Activated CD8-positive, alpha-beta memory T cell treated with anti-CD3 and anti-CD28 coated beads for 36 hours (primary cell): ENCODE data around the gene MYO15B. TPM values are rescaled to one million over a fixed set of nuclear protein-coding genes. Genes with fewer than 3 reads are reported as not detected.

ENCODE experiments used
- CTCF ChIA-PET: fragments of 350-600 bp; sonication (Branson Sonifier 250); formaldehyde crosslinking; loops from one replicate; lab custom pipeline; 2021; ENCODE audit warnings: antibody characterized with exemption; lab: Charles Lee
- POLR2A ChIA-PET: fragments of 350-600 bp; sonication (Branson Sonifier 250); formaldehyde crosslinking; loops from one replicate; lab custom pipeline; 2021; ENCODE audit warnings: antibody characterized with exemption; lab: Charles Lee
- total RNA-seq, 2 experiments: library from RNA; stranded (reverse); gene quantifications; one replicate each; pipeline ENCODE4 v1.2.3, GENCODE V29; 2021

MYO15B gene
- total RNA-seq: 10 to 100 TPM; 15.0 to 17.2 TPM

DNA sequence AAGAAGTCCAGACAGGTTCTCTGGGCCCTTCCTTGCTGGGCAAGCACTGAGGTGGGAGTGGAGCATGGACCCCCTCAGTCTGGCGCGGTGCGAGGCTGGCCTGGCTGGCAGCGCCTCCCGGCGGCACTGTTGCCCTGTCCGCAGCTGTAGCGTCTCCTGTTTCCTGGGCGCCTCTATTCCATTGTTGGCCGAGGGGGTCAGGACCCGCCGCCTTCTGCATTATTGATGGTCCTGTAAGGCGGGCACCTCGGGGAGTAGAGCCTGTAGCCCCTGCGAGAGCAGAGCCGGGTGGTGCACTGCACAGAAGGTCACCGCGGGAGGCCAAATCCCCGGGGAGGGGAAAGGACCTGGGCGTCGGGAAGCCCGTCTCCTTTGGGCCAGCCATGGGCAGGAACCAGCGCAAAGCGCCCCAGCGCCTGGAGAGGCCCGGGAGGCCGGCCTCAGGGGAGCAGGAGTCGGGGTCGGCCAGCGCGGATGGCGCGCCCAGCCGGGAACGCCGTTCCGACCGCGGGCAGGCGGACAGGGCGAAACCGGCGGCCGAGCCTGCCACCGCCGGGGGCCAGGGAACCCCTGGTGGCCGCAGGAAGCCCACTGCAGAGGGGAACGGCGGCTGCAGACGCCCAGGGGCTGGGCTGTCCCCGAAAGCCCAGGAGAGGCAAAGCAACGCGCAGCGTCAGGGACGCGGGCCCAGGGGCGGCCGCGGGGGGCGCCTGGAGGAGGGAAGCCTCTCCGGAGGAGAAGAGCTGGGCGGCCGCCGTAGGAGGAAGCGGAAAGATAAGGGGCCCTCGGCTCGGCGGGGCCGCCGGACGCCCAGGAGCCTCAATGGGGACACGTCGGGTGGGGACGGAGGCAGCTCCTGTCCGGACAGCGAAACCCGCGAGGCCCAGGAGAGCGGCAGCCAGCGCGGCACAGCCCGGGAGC lies at the start of gene MYO15B:
TSS of gene MYO15B (plus strand) at position 126 of the 921 bp plus-strand sequence. CDS start at position 384, 258 bp downstream.
- POLR2A ChIA-PET: interaction anchor here (0.7 to 1.1 kb wide), 3 partner anchors 9 to 242 kb away, joined by 3 to 5 read pairs (median 4); no protein-coding TSS in a partner anchor
- CTCF ChIA-PET: interaction anchor here (0.6 to 1.6 kb wide), 7 partner anchors 11 to 162 kb away, joined by 3 to 6 read pairs (median 4); partner anchors contain the start of gene TSEN54

DNA sequence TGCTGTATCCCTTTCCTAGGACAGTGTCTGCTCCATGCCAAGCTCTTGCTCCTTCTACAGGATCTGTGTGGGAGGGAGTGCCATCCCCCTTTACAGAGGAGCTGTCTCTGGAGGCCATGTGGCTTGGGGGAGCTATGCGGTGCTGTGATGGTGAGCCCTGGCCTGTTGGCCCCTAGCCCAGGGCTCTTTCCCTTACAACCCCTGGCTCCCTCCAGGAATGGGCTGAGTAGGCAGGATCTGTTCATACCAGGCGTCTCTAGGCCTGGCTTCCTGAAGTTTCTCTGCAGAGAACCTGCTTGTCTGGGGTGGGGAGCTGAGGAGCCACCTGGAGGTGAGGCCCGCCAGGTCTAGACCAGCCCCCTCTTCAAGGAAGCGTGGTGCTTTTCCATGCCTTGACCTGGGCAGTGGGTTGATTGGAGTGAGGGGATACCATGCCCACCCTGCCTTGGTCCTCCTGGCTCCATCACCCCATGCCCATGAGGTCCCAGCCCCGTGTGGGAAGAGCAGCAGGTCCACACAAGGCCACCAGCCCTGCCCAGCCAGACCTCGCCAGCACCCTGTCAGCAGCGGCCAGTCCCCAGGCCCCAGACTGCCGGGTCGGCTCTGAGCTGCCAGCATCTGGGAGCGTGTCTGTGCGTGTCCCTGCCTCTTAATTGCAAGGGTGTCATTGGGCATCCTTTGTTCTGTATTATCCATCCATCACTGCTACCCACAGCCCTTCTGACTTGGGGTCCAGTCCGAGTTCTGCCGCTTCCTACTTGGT lies 47.5 kb upstream of the MYO15B start:
- CTCF ChIA-PET: interaction anchor here (0.6 to 1.0 kb wide), 2 partner anchors 93 to 426 kb away, joined by 3 read pairs; partner anchors contain the start of gene SMIM5
- POLR2A ChIA-PET: no interaction called here

DNA sequence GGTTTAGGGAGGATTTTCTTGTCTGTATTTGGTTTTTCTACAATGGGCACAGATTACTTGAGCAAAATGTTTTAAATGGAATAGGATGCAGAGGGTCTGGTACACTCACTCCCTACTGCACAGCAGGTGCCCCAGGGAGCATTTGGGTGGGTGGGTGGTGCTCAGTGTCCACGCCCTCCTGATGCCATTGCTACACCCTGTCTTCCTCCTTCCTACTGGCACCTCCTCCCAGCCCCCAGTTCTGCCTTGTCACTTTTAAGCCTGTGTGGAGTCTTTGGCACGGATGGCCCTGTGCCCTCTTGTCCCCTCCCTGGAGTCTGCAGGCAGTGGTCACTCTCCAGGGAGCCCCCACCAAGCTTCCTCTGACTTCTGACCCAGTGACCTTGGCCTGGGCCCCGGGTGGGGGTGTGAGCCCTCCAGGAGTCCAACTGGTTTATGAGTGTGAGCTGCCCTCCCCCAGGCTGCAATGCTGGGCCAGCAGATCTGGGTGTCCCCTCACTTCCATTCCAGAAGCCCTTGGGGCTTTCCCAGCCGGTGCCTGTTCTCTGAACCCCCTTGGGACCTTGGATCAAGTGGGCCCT lies 46.6 kb upstream of the MYO15B start:
- ChIA-PET CTCF (no interaction called here), POLR2A (no interaction called here)

DNA sequence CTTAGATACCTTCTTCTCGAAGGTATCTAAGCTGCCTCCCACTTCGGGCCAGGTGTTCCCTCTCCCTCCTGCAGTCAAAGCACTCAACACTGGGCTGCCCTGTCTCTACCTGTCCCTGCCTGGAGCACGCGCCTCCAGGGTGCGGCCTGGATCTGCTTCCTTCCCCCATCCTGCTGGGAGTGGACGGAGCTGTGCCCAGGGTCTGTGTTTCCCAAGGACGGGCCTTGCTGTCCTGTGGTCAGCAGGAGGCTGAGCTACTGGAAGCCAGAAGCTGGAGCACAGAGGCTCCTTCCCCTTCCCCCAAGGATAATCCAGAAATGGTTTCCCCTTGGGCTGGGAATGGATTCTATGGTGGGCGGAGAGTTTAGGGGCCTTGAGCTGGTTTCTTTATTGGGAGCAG lies 45.4 kb upstream of the MYO15B start:
- ChIA-PET CTCF (no interaction called here), POLR2A (no interaction called here)

DNA sequence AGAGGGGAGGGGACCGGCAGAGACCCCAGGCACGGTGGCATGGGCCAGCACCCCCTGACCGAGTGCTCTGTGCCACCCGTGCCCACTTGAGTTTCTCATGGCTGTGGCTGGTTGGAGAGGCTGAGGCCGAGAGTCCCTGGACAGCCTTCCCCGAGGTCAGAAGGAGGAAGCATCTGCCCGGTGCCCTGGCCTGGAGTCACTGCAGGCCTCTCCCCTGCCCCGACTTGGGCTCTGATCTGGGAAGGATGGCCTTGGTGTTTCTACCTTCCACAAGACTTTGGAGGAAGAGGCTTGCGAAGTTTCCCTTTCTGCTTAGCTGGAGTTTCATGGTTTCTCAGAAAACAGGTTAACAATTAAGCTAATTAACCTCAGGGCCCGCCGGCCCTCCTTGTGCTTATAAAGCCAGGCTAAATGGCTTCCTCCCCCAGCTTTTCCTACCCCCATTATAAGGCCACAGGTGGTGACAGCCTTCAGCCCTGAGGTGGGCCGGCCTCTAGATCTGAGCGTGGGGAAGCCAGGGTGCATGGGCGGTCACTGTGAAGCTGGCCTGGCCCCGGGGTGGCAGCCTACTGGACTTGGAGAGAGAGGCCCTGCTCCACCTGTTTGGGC lies 44.8 kb upstream of the MYO15B start:
- CTCF ChIA-PET: no interaction called here
- POLR2A ChIA-PET: no interaction called here

DNA sequence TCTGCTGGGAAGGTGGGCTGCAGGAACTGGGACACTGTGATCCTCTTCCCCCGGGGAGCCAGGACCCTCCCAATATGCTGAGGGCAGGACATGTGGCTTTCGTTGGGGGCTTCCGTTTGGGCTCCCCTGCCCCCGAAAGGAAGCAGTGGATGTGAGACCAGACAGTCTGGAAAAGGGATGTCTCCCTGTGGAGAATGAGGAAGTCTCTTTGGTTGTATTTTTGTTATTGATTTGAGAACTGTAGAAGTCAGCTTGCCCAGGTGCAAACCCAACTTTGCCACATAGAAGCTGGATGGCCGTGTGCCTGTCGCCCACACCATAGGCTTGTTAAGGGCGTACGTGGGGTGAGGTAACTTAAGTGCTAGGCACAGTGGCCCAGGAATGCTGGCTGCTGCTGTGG lies 43.4 kb upstream of the MYO15B start:
- ChIA-PET POLR2A (no interaction called here), CTCF (no interaction called here)

DNA sequence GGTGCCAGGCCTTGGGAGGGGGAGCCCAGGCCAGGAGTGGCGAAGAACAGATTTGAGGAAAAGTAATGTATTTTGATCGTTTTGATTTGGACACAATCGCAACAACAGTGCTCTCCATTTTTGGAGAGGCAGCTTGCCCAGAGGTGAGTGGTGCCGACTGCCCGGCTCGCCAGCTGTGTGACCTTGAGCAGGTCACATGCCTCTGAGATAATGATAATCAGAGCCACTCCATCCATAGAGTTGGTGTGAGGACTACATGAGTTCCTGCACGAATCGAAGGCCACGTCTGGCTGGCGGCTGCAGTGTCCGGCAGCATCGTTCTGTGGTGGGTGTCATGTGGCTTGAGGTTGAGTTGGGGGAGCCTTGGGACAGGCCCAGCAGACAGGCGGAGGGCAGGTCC lies 41.4 kb upstream of the MYO15B start:
- CTCF ChIA-PET: interaction anchor here (0.6 kb wide), 1 partner anchor 216 kb away, joined by 3 read pairs; no protein-coding TSS in a partner anchor
- POLR2A ChIA-PET: no interaction called here

DNA sequence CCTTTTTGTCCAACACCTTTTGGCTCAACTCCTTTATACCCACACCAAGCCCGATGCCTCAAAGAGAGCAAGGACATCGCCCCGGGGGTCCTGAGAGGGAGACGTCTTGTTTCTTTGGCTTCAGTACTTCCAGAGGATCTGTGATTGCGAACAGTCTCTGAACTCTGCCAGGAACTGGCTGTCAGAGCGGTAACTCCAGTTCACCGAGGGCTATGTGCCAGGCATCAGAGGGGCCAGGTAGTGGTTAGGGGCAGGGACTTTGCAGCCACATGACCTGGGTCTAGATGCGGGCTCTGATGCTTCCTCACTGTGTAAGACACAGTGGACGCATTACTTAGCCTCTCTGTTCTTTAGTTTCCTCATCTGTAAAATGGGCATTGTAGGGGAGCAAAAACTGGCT lies 40.5 kb upstream of the MYO15B start:
- CTCF ChIA-PET: no interaction called here
- POLR2A ChIA-PET: no interaction called here

DNA sequence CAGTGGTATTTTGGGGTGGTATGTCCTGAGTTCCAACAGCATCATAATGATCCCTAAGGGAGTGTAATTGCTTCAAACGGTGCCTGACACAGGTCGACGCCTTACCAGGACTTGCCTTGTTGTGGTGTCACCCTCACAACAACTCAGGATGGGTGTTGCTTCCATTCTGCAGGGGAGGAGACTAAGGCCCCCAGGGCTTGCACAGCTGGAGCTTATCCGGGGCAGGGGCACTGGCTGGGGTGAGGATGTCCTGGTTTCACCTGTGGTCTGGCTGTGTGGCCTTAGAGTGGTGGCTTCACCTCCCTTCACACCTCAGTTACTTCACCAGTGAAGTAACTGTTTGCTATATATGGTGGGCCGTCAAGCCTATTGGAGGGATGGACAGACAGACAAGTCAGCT lies 38.8 kb upstream of the MYO15B start:
- ChIA-PET POLR2A (no interaction called here), CTCF (no interaction called here)

DNA sequence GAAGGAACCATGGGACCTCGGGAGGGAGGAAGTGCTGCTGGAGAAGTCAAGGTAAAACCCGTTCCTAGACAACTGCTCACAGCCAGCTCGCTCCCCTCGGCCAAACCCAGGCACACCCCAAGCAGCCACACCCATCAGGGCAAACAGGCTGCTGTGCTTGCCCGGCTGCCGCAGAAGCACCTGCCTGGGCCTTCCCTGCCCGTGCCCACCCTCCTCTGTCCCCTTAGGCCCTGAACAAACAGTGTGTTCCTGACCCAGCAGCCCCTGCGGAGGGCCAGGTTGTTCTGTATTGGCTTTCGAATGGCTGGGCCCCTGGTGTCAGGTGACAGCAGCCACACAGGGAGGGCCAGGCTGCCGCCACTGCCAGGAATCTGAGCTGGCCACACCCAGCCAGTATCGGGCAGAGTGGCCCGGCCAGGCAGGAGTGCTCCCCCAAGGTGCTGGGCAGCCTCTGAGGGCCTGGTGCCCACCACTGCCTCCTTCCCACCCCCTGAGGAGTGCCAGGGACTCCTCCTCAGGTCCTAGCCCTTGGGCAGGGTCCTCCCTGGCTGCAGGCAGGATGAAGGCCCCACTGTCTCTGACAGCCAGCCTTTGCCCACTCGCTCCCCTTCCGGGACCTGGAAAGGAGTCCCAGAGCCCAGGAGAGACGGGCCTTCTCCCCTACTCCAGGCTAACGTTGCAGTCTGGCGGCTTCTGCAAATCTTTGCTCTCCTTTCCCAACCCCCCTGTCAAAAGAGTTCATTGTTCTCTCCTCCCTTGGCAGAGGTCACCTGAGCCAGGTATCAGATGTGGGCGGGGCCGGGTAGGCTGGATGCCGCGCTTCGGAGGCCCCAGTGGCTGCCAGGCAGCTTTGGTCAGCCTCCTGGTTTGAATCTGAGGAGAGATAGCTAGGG lies 38.1 kb upstream of the MYO15B start:
- ChIA-PET POLR2A (no interaction called here), CTCF (no interaction called here)

DNA sequence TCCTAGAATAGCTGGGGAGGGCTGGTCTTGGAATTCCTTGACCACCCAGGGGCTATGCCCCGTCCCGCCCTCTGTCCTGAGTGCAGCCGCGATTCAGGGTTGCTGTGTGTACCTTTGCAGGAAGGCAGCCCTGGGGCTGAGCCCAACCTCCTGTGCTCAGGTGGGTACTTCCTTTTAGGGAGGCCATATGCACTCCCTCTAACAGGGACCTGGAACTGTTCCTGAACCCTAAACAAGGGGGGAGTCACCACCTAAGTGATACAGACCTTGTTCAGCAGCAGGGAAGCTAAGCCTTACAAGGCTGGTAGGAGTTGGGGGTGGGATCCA lies 37.5 kb upstream of the MYO15B start:
- CTCF ChIA-PET: interaction anchor here (0.6 kb wide), 1 partner anchor 982 kb away, joined by 3 read pairs; no protein-coding TSS in a partner anchor
- POLR2A ChIA-PET: no interaction called here

DNA sequence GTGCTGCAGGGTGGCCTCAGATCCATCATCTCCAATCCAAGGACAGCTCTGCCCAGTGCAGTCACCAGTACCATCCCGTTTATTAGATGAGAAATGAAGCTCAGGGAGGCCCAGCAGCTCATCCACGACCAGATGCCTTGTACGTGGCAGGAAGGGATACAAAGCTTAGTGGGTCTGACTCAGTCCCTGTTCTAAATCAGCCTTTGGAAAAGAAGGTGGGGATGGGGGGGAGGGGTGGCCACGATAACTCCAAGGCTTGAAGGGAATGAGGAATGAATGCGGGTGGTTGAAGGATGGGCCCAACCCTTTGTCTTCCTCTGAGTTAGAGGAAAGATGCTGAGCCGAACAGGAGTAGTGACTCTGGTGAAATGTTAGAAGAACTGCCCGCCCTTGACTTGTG lies 36.3 kb upstream of the MYO15B start:
- CTCF ChIA-PET: no interaction called here
- POLR2A ChIA-PET: interaction anchor here (0.6 kb wide), 1 partner anchor 16 kb away, joined by 7 read pairs; no protein-coding TSS in a partner anchor

DNA sequence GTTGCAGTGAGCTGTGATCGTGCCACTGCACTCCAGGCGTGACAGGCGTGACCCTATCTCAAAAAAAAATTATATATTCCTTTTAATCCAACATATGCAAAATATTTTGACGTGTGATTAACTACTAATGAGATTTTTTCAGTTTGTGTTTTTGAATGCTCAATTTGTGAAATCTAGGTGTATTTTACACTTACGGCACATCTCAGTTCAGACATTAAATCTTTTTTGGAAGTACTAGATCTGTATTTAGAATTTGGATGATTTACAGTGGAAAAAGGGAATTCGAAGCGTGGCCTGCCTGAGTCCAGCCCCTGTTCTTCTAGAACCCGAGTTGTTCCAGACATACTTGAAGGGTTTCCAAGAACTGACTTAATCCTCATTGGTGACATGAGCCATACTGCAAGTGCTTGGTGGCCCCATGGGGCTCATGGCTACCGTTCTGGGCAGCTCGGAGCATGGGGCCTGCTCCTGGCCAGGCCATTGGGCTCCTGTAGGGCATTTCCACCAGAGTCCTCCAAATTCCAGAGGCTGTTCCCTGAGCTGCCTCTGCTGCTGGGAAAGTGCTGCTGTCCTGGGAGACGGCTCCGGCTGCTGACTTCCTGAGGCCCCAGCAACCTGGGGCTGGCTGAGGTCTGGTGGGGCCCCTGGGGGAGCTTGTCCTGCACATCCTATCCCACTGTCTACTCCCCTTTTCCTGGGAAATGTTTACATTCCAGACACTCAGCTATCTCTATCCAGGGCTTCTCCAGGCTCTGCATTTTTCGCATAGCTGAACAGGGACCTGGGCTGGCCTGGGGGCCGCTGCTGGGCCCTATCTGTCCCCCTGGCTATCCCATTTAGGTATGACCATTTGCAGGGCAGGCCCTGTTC lies 34.9 kb upstream of the MYO15B start:
- CTCF ChIA-PET: interaction anchor here (0.6 kb wide), 1 partner anchor 14 kb away, joined by 3 read pairs; no protein-coding TSS in a partner anchor

DNA sequence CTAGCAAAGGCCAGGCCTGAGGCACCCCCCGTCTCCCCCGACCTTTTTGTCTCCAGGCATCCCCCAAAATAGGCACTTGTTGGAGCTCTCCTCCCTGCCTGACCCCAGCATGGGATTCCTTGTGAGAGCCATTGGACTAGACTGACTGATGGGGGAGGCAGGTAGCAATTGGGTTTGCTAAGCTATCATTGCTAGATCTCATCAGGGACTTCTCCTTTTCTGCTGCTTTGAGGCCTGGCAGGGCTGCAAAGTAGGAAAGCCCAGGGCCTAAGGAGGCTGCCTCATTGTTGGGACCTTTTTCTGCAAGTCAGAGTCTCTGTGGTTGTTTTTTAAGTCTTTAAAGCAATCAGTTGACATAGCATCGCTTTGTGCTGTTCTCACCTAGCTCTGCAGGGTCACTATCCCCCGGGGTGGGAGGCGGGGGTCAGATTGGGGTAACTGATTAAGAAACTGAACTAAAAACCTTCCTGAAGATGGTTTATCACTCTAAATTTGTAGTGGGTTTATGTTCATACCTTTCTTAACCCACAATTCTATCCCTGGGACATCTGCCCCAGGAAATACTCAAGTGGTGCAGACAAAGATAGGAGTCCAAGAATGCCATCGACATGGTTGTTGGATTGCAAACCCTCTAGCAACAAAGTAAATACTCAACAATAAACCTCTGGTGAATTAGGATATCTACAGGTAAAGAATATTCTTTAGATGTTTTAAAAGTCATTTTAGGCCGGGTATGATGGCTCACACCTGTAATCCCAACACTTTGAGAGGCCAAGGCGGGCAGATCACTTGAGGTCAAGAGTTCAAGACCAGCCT lies 34.1 kb upstream of the MYO15B start:
- POLR2A ChIA-PET: no interaction called here
- CTCF ChIA-PET: no interaction called here

More for the DNA sequence above, 34.9 kb upstream of the MYO15B start:
- POLR2A ChIA-PET: no interaction called here

DNA sequence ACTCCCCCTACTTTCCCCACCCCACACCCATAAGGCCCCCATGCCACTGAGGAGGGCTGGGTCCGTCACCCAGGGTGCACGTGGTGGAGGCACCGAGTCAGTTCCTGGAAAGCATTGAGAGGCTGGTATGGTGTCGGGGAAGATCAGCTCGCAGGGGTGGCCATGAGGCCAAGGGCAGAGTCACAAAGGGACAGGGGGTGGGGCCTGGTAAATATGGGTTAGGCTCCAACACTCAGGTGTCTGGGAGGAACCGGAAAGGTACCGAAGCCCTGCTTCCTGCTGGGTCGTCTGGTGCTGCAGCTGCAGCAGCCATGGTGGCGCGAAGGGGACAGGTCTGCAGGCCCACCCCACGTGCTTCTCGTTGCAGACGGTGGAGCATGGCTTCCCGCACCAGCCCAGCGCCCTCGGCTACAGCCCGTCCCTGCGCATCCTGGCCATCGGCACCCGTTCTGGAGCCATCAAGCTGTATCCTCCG lies 31.9 kb upstream of the MYO15B start:
- ChIA-PET POLR2A (no interaction called here), CTCF (no interaction called here)

DNA sequence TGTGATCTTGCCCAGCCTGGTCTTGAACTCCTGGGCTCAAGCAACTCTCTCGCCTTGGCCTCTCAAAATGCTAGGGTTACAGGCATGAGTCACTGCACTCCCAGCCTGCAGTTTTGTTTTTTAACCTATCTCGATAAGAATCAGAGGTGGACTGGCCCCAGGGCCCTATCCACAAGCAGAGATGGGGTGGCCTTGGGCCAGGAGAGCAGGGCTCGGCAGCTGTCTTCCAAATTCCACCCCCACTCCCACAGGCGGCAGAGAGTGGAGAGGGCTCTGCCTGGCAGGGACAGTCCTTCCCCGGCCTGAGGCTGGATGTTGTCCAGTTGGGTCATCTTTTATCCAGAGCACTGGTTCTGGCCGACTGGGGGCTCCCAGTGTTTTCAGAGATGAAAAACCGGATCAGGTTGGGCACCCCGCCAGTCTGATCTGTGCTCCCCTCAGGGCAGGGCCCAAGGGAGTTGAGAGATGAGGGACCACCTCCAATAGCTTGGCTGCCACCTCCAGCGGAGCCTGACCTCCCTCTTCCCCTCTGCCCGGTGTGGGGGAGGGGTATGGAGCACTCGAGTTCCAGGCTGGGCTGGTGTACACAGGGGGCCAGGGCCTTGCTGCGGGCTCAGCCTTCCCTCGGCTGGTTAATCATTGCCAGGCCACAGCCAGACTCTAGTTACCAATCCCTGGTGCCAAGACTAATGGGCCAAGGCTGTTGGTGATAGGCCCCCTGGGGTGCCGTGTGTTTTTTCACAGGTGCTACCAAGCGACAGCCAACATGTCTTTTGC lies 30.3 kb upstream of the MYO15B start:
- CTCF ChIA-PET: no interaction called here
- POLR2A ChIA-PET: interaction anchor here (0.7 kb wide), 1 partner anchor 159 kb away, joined by 6 read pairs; no protein-coding TSS in a partner anchor
